GM12891 (cell line): ENCODE data around the gene C19orf73.
"Not testable (repeated sequence)": the region's sequence is repeated elsewhere in the genome, so short reads cannot be mapped to it uniquely, and the experiment has no call there.

Source experiments
- DNase-seq: peaks from one replicate; pipeline ENCODE4 v3.0.0; 2011; ENCODE audit warnings: low spot score; ENCODE audit not compliant: insufficient read length
- FAIRE-seq: peaks from 2 replicates; lab custom pipeline; 2011; peaks lifted over from hg19 to GRCh38; lab: Jason Lieb, UNC
- PAX5 ChIP-seq: IDR thresholded peaks from 2 replicates; pipeline ENCODE4 v1.6.1; 2011; ENCODE audit warnings: low read length, moderate library complexity, mild to moderate bottlenecking; ENCODE audit not compliant: insufficient read depth, severe bottlenecking
- POLR2A ChIP-seq: IDR thresholded peaks from 2 replicates; pipeline ENCODE4 v1.6.1; 2011; ENCODE audit warnings: low read depth, low read length, control low read depth
- POLR2AphosphoS5 ChIP-seq: IDR thresholded peaks from 2 replicates; pipeline ENCODE4 v1.6.1; 2011; ENCODE audit warnings: low read depth, low read length, control low read depth
- POU2F2 ChIP-seq: IDR thresholded peaks from 2 replicates; pipeline ENCODE4 v1.6.1; 2011; ENCODE audit warnings: low read depth, mild to moderate bottlenecking, control low read depth, low read length, moderate library complexity
- SPI1 ChIP-seq: IDR thresholded peaks from 2 replicates; pipeline ENCODE4 v1.6.1; 2011; ENCODE audit warnings: low read depth, low read length, control low read depth
- TAF1 ChIP-seq: IDR thresholded peaks from 2 replicates; pipeline ENCODE4 v1.6.1; 2011; ENCODE audit warnings: low read depth, low read length, control low read depth

Gene C19orf73

GRCh38 chr19:49133621-49134454, 14.9 kb upstream of the C19orf73 start:
- no peak for DNase-seq
- FAIRE-seq, result no peak
- no peak for TF ChIP-seq POLR2A
- no peak for TF ChIP-seq SPI1
- TF ChIP-seq POU2F2, result no peak
- TF ChIP-seq TAF1, result no peak
- no peak for TF ChIP-seq PAX5
- TF ChIP-seq POLR2AphosphoS5, result no peak

- FAIRE-seq, result no peak
Measured at GRCh38 chr19:49132974-49133609, 14.1 kb upstream of the C19orf73 start.

GRCh38 chr19:49130325-49130724, 11.4 kb upstream of the C19orf73 start:
- TF ChIP-seq POLR2A (no peak), POLR2AphosphoS5 (no peak), PAX5 (no peak), POU2F2 (no peak), SPI1 (no peak), TAF1 (no peak)
- no peak for DNase-seq
- no peak for FAIRE-seq

More at GRCh38 chr19:49132974-49133609, 14.1 kb upstream of the C19orf73 start:
- no peak for DNase-seq
- TF ChIP-seq POU2F2, result no peak
- no peak for TF ChIP-seq TAF1

GRCh38 chr19:49129238-49129583, 10.3 kb upstream of the C19orf73 start:
- FAIRE-seq (no peak), DNase-seq (no peak)
- no peak for TF ChIP-seq TAF1
- TF ChIP-seq POU2F2, result no peak
- TF ChIP-seq PAX5, result no peak
- no peak for TF ChIP-seq POLR2A
- no peak for TF ChIP-seq SPI1
- no peak for TF ChIP-seq POLR2AphosphoS5

- FAIRE-seq, result no peak
Measured at GRCh38 chr19:49128545-49129237, 9.7 kb upstream of the C19orf73 start.

GRCh38 chr19:49127674-49128544, 9.0 kb upstream of the C19orf73 start:
- DNase-seq, result peak; percentile 98
- TF ChIP-seq POU2F2 (no peak), POLR2AphosphoS5 (no peak), POLR2A (no peak), PAX5 (no peak), TAF1 (no peak), SPI1 (no peak)
- FAIRE-seq, result peak; percentile 95

More at GRCh38 chr19:49128545-49129237, 9.7 kb upstream of the C19orf73 start:
- DNase-seq, result no peak
- no peak for TF ChIP-seq POLR2A
- no peak for TF ChIP-seq POLR2AphosphoS5
- TF ChIP-seq POU2F2, result no peak
- no peak for TF ChIP-seq SPI1
- TF ChIP-seq PAX5, result no peak
- no peak for TF ChIP-seq TAF1

GRCh38 chr19:49127225-49127624, 8.3 kb upstream of the C19orf73 start:
- DNase-seq, FAIRE-seq: not testable (repeated sequence)

- FAIRE-seq, result no peak
- no peak for DNase-seq
- no peak for TF ChIP-seq POU2F2
- TF ChIP-seq PAX5, result no peak
- TF ChIP-seq POLR2AphosphoS5, result no peak
- TF ChIP-seq TAF1, result no peak
- TF ChIP-seq SPI1, result no peak
Measured at GRCh38 chr19:49126575-49126974, 7.6 kb upstream of the C19orf73 start.

GRCh38 chr19:49125025-49125731, 6.2 kb upstream of the C19orf73 start:
- FAIRE-seq, result no peak
- no peak for DNase-seq
- TF ChIP-seq POLR2A (no peak), POU2F2 (no peak), POLR2AphosphoS5 (no peak), SPI1 (no peak), TAF1 (no peak), PAX5 (no peak)

GRCh38 chr19:49123285-49123684, 4.3 kb upstream of the C19orf73 start:
- FAIRE-seq, DNase-seq: not testable (repeated sequence)

GRCh38 chr19:49121841-49122240, 2.9 kb upstream of the C19orf73 start:
- FAIRE-seq, DNase-seq: not testable (repeated sequence)
